Stimulated activated CD4-positive, alpha-beta T cell treated with anti-CD3 and anti-CD28 coated beads, TNF-alpha, amount 100 ng/mL, for 48 hours (primary cell): ENCODE results near the gene LINGO3.

Source experiments
- DNase-seq, 3 donors: peaks; one replicate each; pipeline ENCODE4 v3.0.0-alpha.2; 2020; ENCODE audit warnings: low read depth in 3 of 3

The LINGO3 gene

GRCh38 chr19:2306281-2306806 lies 1.6 kb downstream of the LINGO3 start:
- no peak for DNase-seq

- DNase-seq = no peak
Observed at GRCh38 chr19:2305452-2306280, 2.3 kb downstream of the LINGO3 start.

GRCh38 chr19:2303211-2303798 lies 4.6 kb downstream of the LINGO3 start:
- no peak for DNase-seq

GRCh38 chr19:2302319-2303210 lies 5.4 kb downstream of the LINGO3 start:
- no peak for DNase-seq

GRCh38 chr19:2300533-2300932 lies 7.4 kb downstream of the LINGO3 start:
- DNase-seq = no peak

- DNase-seq = no peak
Observed at GRCh38 chr19:2296141-2296540, 11.8 kb downstream of the LINGO3 start.

- no peak for DNase-seq
Observed at GRCh38 chr19:2294687-2295335, 13.1 kb downstream of the LINGO3 start.

- no peak for DNase-seq
Observed at GRCh38 chr19:2291185-2291751, 16.7 kb downstream of the LINGO3 start.

GRCh38 chr19:2290441-2291184 lies 17.3 kb downstream of the LINGO3 start:
- no peak for DNase-seq

GRCh38 chr19:2289714-2290435 lies 18.1 kb downstream of the LINGO3 start:
- no peak for DNase-seq

- DNase-seq = no peak
Observed at GRCh38 chr19:2288818-2289713, 18.9 kb downstream of the LINGO3 start.

GRCh38 chr19:2288338-2288817 lies 19.6 kb downstream of the LINGO3 start:
- DNase-seq = no peak

- no peak for DNase-seq
Observed at GRCh38 chr19:2287585-2288337, 20.2 kb downstream of the LINGO3 start.

GRCh38 chr19:2286402-2287140 lies 21.4 kb downstream of the LINGO3 start:
- DNase-seq = no peak

GRCh38 chr19:2283835-2284507 lies 24.0 kb downstream of the LINGO3 start:
- DNase-seq = no peak

GRCh38 chr19:2282862-2283237 lies 25.1 kb downstream of the LINGO3 start:
- DNase-seq = no peak
